ENCODE results near the gene SERINC5.

Gene SERINC5

DNA sequence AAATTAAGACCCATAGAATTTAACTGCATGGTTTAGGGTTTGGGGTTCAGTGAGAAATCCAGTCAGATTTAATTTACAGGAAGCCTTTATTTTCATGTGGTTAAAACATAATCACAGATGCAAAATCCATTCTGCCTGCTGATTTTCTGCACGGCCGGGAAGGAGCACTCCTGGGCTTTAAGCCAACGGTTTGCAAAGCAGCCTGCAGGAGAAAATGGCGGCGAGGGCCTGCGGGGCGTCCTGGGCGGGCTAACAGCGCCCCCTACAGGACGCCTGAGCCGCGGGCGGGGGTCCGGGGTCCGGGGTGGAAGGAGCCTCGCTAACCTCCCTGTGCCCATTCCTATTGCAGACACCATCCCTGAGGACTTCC lies 173.1 kb downstream of the SERINC5 start:
- TF ChIP-seq, protein P1, sequence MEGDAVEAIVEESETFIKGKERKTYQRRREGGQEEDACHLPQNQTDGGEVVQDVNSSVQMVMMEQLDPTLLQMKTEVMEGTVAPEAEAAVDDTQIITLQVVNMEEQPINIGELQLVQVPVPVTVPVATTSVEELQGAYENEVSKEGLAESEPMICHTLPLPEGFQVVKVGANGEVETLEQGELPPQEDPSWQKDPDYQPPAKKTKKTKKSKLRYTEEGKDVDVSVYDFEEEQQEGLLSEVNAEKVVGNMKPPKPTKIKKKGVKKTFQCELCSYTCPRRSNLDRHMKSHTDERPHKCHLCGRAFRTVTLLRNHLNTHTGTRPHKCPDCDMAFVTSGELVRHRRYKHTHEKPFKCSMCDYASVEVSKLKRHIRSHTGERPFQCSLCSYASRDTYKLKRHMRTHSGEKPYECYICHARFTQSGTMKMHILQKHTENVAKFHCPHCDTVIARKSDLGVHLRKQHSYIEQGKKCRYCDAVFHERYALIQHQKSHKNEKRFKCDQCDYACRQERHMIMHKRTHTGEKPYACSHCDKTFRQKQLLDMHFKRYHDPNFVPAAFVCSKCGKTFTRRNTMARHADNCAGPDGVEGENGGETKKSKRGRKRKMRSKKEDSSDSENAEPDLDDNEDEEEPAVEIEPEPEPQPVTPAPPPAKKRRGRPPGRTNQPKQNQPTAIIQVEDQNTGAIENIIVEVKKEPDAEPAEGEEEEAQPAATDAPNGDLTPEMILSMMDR (conservative IDR thresholded peaks at IDR 0.05; ENCODE audit: low read depth, low read length), result peak; percentile 60; the same call in 1 of the 2 replicates
- no peak overlapping the region for H3K27ac ChIP-seq
- H3K4me2 ChIP-seq, result no peak overlapping the region
- no peaks in the 10 kb centered on the region for H3K36me3 ChIP-seq (ENCODE audit: insufficient read depth)
- H3K4me1 ChIP-seq (ENCODE audit: low read depth, poor library complexity, severe bottlenecking), result no peaks in the 10 kb centered on the region
- H4K20me1 ChIP-seq (ENCODE audit: insufficient read depth), result no peaks in the 10 kb centered on the region
- H2AFZ ChIP-seq (ENCODE audit: low read depth), result no peak overlapping the region
- no peak overlapping the region for H3K9ac ChIP-seq
- H3K79me2 ChIP-seq (ENCODE audit: insufficient read depth, low read depth), result no peaks in the 10 kb centered on the region
- no peak overlapping the region for H3K4me3 ChIP-seq (IDR thresholded peaks at IDR 0.05; ENCODE audit: insufficient read depth, low read depth, low read length)
- H3K27me3 ChIP-seq (ENCODE audit: insufficient read depth, low read depth), result no peaks in the 10 kb centered on the region

DNA sequence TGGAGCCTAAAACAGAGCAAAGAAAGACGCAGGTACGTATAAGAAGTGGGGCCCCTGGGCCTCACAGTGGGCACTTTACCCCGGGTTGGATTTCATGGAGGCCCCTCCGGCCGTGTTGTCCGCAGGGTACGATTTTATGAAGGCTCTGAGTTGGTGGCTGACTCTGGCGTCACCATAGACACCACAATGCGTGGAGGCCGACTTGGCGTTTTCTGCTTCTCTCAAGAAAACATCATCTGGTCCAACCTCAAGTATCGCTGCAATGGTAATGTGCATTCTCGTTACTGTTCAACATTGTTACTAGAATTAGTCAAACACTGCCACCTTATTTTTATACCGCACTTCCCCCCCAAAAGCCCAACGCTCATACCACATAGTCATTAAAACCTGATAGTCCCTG lies 173.6 kb downstream of the SERINC5 start:
- Histone ChIP-seq H3K4me2 (no peak overlapping the region), H3K36me3 (ENCODE audit: insufficient read depth) (no peaks in the 10 kb centered on the region), H3K9ac (no peak overlapping the region), H3K79me2 (ENCODE audit: insufficient read depth, low read depth) (no peaks in the 10 kb centered on the region), H3K4me1 (ENCODE audit: low read depth, poor library complexity, severe bottlenecking) (no peaks in the 10 kb centered on the region), H4K20me1 (ENCODE audit: insufficient read depth) (no peaks in the 10 kb centered on the region), H3K4me3 (IDR thresholded peaks at IDR 0.05; ENCODE audit: insufficient read depth, low read depth, low read length) (no peak overlapping the region), H2AFZ (ENCODE audit: low read depth) (no peak overlapping the region), H3K27ac (no peak overlapping the region), H3K27me3 (ENCODE audit: insufficient read depth, low read depth) (no peaks in the 10 kb centered on the region)
- TF ChIP-seq, protein P1 (conservative IDR thresholded peaks at IDR 0.05; ENCODE audit: low read depth, low read length), result no peak

DNA sequence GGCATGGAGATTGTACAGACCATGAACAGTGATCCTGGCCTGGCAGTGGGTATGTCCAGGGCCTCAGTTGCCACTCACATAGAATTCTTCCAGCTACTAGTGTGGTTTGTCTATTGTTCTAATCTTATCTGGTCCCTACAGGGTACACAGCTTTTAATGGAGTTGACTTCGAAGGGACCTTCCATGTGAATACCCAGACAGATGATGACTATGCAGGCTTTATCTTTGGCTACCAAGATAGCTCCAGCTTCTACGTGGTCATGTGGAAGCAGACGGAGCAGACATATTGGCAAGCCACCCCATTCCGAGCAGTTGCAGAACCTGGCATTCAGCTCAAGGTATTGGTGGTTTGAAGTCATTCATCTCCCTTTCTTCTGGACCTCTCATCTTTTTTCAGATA lies 176.9 kb downstream of the SERINC5 start:
- no peaks in the 10 kb centered on the region for H4K20me1 ChIP-seq (ENCODE audit: insufficient read depth)
- H2AFZ ChIP-seq (ENCODE audit: low read depth), result no peak overlapping the region
- H3K4me3 ChIP-seq (IDR thresholded peaks at IDR 0.05; ENCODE audit: insufficient read depth, low read depth, low read length), result no peak overlapping the region

DNA sequence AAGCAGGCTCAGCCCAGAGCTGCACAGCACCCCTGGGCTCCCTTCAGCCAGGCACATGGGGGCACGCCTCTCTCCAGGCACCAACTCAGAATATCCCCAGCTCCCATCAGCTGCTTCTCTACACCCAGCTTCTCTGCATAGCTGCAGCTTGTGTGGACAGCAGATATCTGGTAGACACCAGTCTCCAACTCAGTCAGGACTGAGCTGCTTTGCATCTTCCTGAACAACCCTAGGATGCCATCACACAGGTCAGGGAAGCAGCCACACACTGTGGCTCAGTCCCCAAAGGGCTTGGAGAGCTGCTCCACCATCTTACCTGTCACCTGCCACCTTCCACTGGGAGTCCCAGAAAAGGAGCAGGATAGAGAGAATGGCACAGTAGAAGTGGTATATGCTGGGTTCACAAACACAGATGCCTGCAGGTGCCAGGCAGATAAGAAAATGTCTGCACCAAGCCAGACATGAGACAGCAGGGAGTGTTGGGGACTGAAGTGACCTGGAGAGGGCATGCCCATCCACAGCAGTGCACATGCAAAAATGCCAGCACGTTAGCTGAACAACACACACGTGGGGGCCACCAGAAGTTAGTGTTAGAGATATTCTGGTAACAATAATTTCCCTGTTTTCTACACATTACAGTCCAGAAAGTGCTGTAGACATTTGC lies 178.7 kb downstream of the SERINC5 start:
- no peak overlapping the region for H3K9ac ChIP-seq
- no peaks in the 10 kb centered on the region for H3K4me1 ChIP-seq (ENCODE audit: low read depth, poor library complexity, severe bottlenecking)
- H3K27me3 ChIP-seq (ENCODE audit: insufficient read depth, low read depth), result no peaks in the 10 kb centered on the region
- no peaks in the 10 kb centered on the region for H3K36me3 ChIP-seq (ENCODE audit: insufficient read depth)
- H3K4me2 ChIP-seq, result no peak overlapping the region
- no peak overlapping the region for H3K4me3 ChIP-seq (IDR thresholded peaks at IDR 0.05; ENCODE audit: insufficient read depth, low read depth, low read length)
- TF ChIP-seq, protein P1 (conservative IDR thresholded peaks at IDR 0.05; ENCODE audit: low read depth, low read length), result no peak
- no peaks in the 10 kb centered on the region for H3K79me2 ChIP-seq (ENCODE audit: insufficient read depth, low read depth)
- no peaks in the 10 kb centered on the region for H4K20me1 ChIP-seq (ENCODE audit: insufficient read depth)
- H2AFZ ChIP-seq (ENCODE audit: low read depth), result no peak overlapping the region
- no peak overlapping the region for H3K27ac ChIP-seq

More for the DNA sequence above, 176.9 kb downstream of the SERINC5 start:
- Histone ChIP-seq H3K36me3 (ENCODE audit: insufficient read depth) (no peaks in the 10 kb centered on the region), H3K4me2 (no peak overlapping the region), H3K4me1 (ENCODE audit: low read depth, poor library complexity, severe bottlenecking) (no peaks in the 10 kb centered on the region), H3K79me2 (ENCODE audit: insufficient read depth, low read depth) (no peaks in the 10 kb centered on the region), H3K9ac (no peak overlapping the region), H3K27ac (no peak overlapping the region), H3K27me3 (ENCODE audit: insufficient read depth, low read depth) (no peaks in the 10 kb centered on the region)
- TF ChIP-seq, protein P1 (conservative IDR thresholded peaks at IDR 0.05; ENCODE audit: low read depth, low read length), result no peak

Measured in KMS-11 (cell line).